HG03066 (cell line): ENCODE data around the gene SULT1A2.
"Not testable (repeated sequence)": the region's sequence is repeated elsewhere in the genome, so short reads cannot be mapped to it uniquely, and the experiment has no call there.

Experiments
- ATAC-seq: cut with Tn5 transposase; IDR thresholded peaks from one replicate; pipeline ENCODE4 v1.9.1; 2021; ENCODE audit warnings: low read depth; ENCODE audit not compliant: unreplicated experiment

Gene SULT1A2

GRCh38 chr16:28609631-28610594 lies 13.1 kb upstream of the SULT1A2 start, which contains the start of gene SULT1A1:
SULT1A1 (minus strand) TSS chr16:28610044; CDS start chr16:28608855, 1,189 bp downstream.
- ATAC-seq, result no peak

GRCh38 chr16:28608867-28609596 lies 12.2 kb upstream of the SULT1A2 start:
- ATAC-seq, result not testable (repeated sequence)

- not testable (repeated sequence) for ATAC-seq
Observed at GRCh38 chr16:28608496-28608808, 11.6 kb upstream of the SULT1A2 start.

- not testable (repeated sequence) for ATAC-seq
Observed at GRCh38 chr16:28607681-28608495, 11.0 kb upstream of the SULT1A2 start.

GRCh38 chr16:28607116-28607623 lies 10.3 kb upstream of the SULT1A2 start:
- no peak for ATAC-seq

GRCh38 chr16:28606291-28607115 lies 9.7 kb upstream of the SULT1A2 start:
- ATAC-seq, result no peak

GRCh38 chr16:28604186-28604565 lies 7.3 kb upstream of the SULT1A2 start:
- no peak for ATAC-seq

GRCh38 chr16:28603381-28604185 lies 6.7 kb upstream of the SULT1A2 start:
- no peak for ATAC-seq

- ATAC-seq, result no peak
Observed at GRCh38 chr16:28602529-28602928, 5.7 kb upstream of the SULT1A2 start.

GRCh38 chr16:28602062-28602461 lies 5.2 kb upstream of the SULT1A2 start:
- not testable (repeated sequence) for ATAC-seq

GRCh38 chr16:28601589-28601988 lies 4.7 kb upstream of the SULT1A2 start:
- ATAC-seq, result not testable (repeated sequence)

GRCh38 chr16:28600965-28601364 lies 4.1 kb upstream of the SULT1A2 start:
- ATAC-seq, result not testable (repeated sequence)

- ATAC-seq, result not testable (repeated sequence)
Observed at GRCh38 chr16:28599377-28600285, 2.8 kb upstream of the SULT1A2 start.

- no peak for ATAC-seq
Observed at GRCh38 chr16:28597692-28598261, 927 bp upstream of the SULT1A2 start.

- ATAC-seq, result no peak
Observed at GRCh38 chr16:28596115-28596630, 677 bp downstream of the SULT1A2 start.

- ATAC-seq, result not testable (repeated sequence)
Observed at GRCh38 chr16:28595451-28595850, 1.4 kb downstream of the SULT1A2 start.

GRCh38 chr16:28592979-28593553 lies 3.8 kb downstream of the SULT1A2 start:
- no peak for ATAC-seq
